Regular cardiac myocyte (primary cell): ENCODE data around the gene XCL1. TPM values are rescaled to one million over a fixed set of nuclear protein-coding genes. Genes with fewer than 3 reads are reported as not detected.

ENCODE experiments used
- total RNA-seq: library from RNA; depleted of rRNA; stranded (reverse); fragments of >200 nt; gene quantifications from 2 replicates; pipeline ENCODE4 v1.2.3, GENCODE V29; 2014

Gene XCL1, protein sequence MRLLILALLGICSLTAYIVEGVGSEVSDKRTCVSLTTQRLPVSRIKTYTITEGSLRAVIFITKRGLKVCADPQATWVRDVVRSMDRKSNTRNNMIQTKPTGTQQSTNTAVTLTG
- total RNA-seq: not detected in 2 replicates

DNA sequence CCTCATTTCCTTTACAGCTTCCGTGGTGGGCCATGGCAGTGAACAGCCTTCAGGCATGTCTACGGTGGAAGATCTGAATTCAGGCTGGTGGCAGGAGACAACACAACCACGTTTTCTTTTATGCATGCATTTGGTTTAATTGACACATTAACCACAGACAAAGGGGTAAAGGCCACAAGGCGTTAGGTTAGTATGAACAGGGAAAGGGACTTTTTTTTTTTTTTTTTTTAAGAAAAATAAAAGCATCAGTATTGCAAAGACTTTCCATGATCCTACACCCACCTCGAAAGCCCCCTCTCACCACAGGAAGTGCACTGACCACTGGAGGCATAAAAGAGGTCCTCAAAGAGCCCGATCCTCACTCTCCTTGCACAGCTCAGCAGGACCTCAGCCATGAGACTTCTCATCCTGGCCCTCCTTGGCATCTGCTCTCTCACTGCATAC lies at the start of gene XCL1:
Gene XCL1 (plus strand): TSS at position 361 of the 444 bp plus-strand sequence. CDS start 33 bp downstream, at position 394.

DNA sequence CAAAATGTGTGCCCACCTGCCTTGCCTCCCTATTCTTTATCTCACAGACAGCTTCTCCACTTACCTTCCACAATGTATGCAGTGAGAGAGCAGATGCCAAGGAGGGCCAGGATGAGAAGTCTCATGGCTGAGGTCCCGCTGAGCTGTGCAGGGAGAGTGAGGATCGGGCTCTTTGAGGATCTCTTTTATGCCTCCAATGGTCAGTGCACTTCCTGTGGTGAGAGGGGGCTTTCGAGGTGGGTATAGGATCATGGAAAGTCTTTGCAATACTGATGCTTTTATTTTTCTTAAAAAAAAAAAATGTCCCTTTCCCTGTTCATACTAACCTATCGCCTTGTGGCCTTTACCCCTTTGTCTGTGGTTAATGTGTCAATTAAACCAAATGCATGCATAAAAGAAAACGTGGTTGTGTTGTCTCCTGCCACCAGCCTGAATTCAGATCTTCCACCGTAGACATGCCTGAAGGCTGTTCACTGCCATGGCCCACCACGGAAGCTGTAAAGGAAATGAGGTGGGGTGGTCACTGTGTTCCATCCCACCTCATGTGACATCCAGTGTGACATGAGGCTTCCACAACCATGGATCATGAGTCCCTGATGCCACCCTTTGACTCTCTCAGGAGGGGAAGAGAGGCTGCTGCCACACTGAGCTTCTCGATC lies 32.4 kb upstream of the XCL1 start, which contains the start of gene XCL2:
Gene XCL2 (minus strand): TSS at position 158 of the 659 bp plus-strand sequence. CDS start 33 bp downstream, at position 125.

Other genes with a start within 250 kb of the XCL1 start
- not detected in 2 replicates for gene XCL2, start 32.6 kb upstream of the XCL1 start, total RNA-seq
- gene DPT, start 152.6 kb downstream of the XCL1 start, total RNA-seq: under 0.01 TPM in 1 of 2 replicates, not detected in the other